HEK293 (cell line): ENCODE measurements around the gene ARID4A.

ENCODE experiments used
- CTCF ChIA-PET: fragments of 350-600 bp; formaldehyde crosslinking; extraction: SDS; loops from one replicate; lab custom pipeline; 2021; ENCODE audit warnings: antibody characterized with exemption; lab: Yijun Ruan, JAX
- POLR2A ChIA-PET: fragments of 300-600 bp; formaldehyde crosslinking; extraction: SDS; loops from one replicate; lab custom pipeline; 2020; ENCODE audit warnings: antibody characterized with exemption, inconsistent platforms; lab: Yijun Ruan, JAX
- H3K27ac ChIP-seq: fragments of 200-500 bp; sonication (Bioruptor generic); 2 replicates; pipeline ENCODE4 v1.5.1; 2014; ENCODE audit warnings: low read depth, low read length, control low read depth, inconsistent platforms; ENCODE audit errors: extremely low read depth
- H3K36me3 ChIP-seq, 2 experiments: fragments of 200-500 bp in 1 of 2; sonication (Bioruptor generic) in 1 of 2; 1 replicate in 1 of 2; 2 replicates in 1 of 2; pipeline ENCODE4 v1.5.1; 2014 to 2017; ENCODE audit warnings: inconsistent platforms in 2 of 2, low read length in 2 of 2; ENCODE audit not compliant: control insufficient read depth in 2 of 2, insufficient read depth in 1 of 2
- H3K4me1 ChIP-seq: fragments of 200-500 bp; sonication (Bioruptor generic); 2 replicates; pipeline ENCODE4 v1.5.1; 2014; ENCODE audit warnings: mild to moderate bottlenecking, low read length, inconsistent platforms; ENCODE audit not compliant: control insufficient read depth, insufficient read depth
- H3K4me3 ChIP-seq: 2 replicates; pipeline ENCODE4 v1.5.1; 2011; ENCODE audit warnings: low read depth, mild to moderate bottlenecking, control low read depth, low read length, moderate library complexity
- H3K9me3 ChIP-seq: fragments of 200-500 bp; sonication (Bioruptor generic); 2 replicates; pipeline ENCODE4 v1.5.1; 2014; ENCODE audit warnings: low read depth, low read length, inconsistent platforms; ENCODE audit not compliant: control insufficient read depth, insufficient read depth
- PRDM10 ChIP-seq: fragments of 450-650 bp; formaldehyde crosslinking; IDR thresholded peaks from 2 replicates; pipeline ENCODE4 v1.5.1; 2016; ENCODE audit warnings: missing biosample characterization, missing genetic modification characterization
- TSHZ1 ChIP-seq: fragments of 450-650 bp; formaldehyde crosslinking; IDR thresholded peaks from 2 replicates; pipeline ENCODE4 v1.5.1; 2016; ENCODE audit warnings: missing biosample characterization, missing genetic modification characterization, borderline replicate concordance
- ZBTB21 ChIP-seq: fragments of 450-650 bp; formaldehyde crosslinking; IDR thresholded peaks from 2 replicates; pipeline ENCODE4 v1.5.1; 2017; ENCODE audit warnings: missing biosample characterization, missing genetic modification characterization
- ZBTB44 ChIP-seq: fragments of 450-650 bp; IDR thresholded peaks from 2 replicates; pipeline ENCODE4 v1.5.1; 2018; ENCODE audit warnings: missing biosample characterization, mild to moderate bottlenecking, missing genetic modification characterization
- ZNF10 ChIP-seq: fragments of 450-650 bp; formaldehyde crosslinking; IDR thresholded peaks from 2 replicates; pipeline ENCODE4 v1.5.1; 2017; ENCODE audit warnings: missing biosample characterization, missing genetic modification characterization
- ZNF148 ChIP-seq: fragments of 450-650 bp; formaldehyde crosslinking; IDR thresholded peaks from 2 replicates; pipeline ENCODE4 v1.5.0; 2017; ENCODE audit warnings: missing biosample characterization, missing genetic modification characterization, borderline replicate concordance
- ZNF174 ChIP-seq: fragments of 450-650 bp; formaldehyde crosslinking; IDR thresholded peaks from 2 replicates; pipeline ENCODE4 v1.5.0; 2017; ENCODE audit warnings: missing biosample characterization, mild to moderate bottlenecking, missing genetic modification characterization
- ZNF26 ChIP-seq: fragments of 450-650 bp; formaldehyde crosslinking; IDR thresholded peaks from 2 replicates; pipeline ENCODE4 v1.5.1; 2016; ENCODE audit warnings: missing biosample characterization, missing genetic modification characterization
- ZNF571 ChIP-seq: fragments of 450-650 bp; formaldehyde crosslinking; IDR thresholded peaks from 2 replicates; pipeline ENCODE4 v1.5.0; 2017; ENCODE audit warnings: missing biosample characterization, missing genetic modification characterization
- ZNF623 ChIP-seq: fragments of 450-650 bp; formaldehyde crosslinking; IDR thresholded peaks from 2 replicates; pipeline ENCODE4 v1.5.1; 2016; ENCODE audit warnings: missing biosample characterization, missing genetic modification characterization
- ZNF701 ChIP-seq: fragments of 450-650 bp; formaldehyde crosslinking; IDR thresholded peaks from 2 replicates; pipeline ENCODE4 v1.5.1; 2016; ENCODE audit warnings: missing biosample characterization, missing genetic modification characterization
- ZSCAN16 ChIP-seq: fragments of 450-650 bp; formaldehyde crosslinking; IDR thresholded peaks from 2 replicates; pipeline ENCODE4 v1.5.1; 2016; ENCODE audit warnings: missing biosample characterization, missing genetic modification characterization
- TF ChIP-seq, protein P1 (sequence below): fragments of 450-650 bp; formaldehyde crosslinking; IDR thresholded peaks from 2 replicates; pipeline ENCODE4; 2016; ENCODE audit warnings: missing biosample characterization, missing genetic modification characterization
- TF ChIP-seq, protein P2 (sequence below): fragments of 450-650 bp; formaldehyde crosslinking; IDR thresholded peaks from 2 replicates; pipeline ENCODE4 v1.5.1; 2016; ENCODE audit warnings: missing biosample characterization, missing genetic modification characterization, low read depth

Gene ARID4A

GRCh38 chr14:58281969-58282368 is 16.4 kb upstream of the ARID4A start (continued):
- TF ChIP-seq ZSCAN16 (tag by site-specific recombination), result no peak
- no peak for TF ChIP-seq ZNF701
- no peak for TF ChIP-seq ZNF10 (tag by site-specific recombination)
- no peak for TF ChIP-seq ZBTB21

DNA sequence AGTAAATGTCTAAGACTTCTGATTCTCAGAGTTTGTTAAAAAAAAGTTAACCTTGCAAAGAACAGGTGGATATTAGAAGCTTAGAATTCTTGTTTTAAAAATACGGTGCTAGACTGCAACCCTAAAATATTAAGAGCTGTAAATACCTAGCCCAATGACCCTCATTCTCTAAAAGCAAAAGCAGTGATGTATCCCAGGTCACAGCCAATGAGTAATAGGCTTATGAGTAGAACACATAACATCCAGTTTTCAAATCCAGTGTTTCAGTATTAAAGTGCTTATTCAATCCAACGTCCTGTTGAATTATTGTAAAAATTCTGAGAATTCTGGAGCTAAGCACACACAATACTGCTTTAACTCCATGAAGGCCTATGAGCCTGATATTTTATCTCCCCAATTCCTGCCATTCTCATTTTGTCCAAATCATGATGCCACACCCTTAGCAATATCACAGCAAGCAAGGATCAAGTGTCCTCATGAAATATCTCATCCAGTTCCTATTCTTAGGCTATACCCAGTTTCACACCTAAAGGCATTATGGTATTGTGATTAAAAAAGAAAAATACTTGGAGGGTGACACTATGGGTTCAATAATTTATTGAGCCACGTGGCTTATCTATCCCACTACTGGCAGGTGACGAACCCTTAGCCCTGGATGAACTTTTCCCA is 15.3 kb upstream of the ARID4A start:
- peaks cover 52 to 61% of the 10 kb centered on the region in 2 experiments for H3K36me3 ChIP-seq
- ChIA-PET POLR2A (no interaction called here), CTCF (interaction anchor here (0.6 to 1.1 kb wide), 3 partner anchors 10 to 112 kb away, joined by 4 read pairs; partner anchors contain the start of gene TOMM20L)
- H3K27ac ChIP-seq, result no peak overlapping the region
- H3K9me3 ChIP-seq, result no peaks in the 10 kb centered on the region
- H3K4me1 ChIP-seq, result peaks cover 10% of the 10 kb centered on the region
- no peak for TF ChIP-seq ZNF148
- no peak for TF ChIP-seq ZBTB44 (tag by site-specific recombination)
- no peak for TF ChIP-seq ZNF26
- no peak for TF ChIP-seq ZNF174 (tag by site-specific recombination)
- TF ChIP-seq, protein P1, sequence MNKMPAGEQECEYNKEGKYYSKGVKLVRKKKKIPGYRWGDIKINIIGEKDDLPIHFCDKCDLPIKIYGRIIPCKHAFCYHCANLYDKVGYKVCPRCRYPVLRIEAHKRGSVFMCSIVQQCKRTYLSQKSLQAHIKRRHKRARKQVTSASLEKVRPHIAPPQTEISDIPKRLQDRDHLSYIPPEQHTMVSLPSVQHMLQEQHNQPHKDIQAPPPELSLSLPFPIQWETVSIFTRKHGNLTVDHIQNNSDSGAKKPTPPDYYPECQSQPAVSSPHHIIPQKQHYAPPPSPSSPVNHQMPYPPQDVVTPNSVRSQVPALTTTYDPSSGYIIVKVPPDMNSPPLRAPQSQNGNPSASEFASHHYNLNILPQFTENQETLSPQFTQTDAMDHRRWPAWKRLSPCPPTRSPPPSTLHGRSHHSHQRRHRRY (tag by site-specific recombination), result no peak
- no peak for TF ChIP-seq ZNF623 (tag by site-specific recombination)
- TF ChIP-seq, protein P2, sequence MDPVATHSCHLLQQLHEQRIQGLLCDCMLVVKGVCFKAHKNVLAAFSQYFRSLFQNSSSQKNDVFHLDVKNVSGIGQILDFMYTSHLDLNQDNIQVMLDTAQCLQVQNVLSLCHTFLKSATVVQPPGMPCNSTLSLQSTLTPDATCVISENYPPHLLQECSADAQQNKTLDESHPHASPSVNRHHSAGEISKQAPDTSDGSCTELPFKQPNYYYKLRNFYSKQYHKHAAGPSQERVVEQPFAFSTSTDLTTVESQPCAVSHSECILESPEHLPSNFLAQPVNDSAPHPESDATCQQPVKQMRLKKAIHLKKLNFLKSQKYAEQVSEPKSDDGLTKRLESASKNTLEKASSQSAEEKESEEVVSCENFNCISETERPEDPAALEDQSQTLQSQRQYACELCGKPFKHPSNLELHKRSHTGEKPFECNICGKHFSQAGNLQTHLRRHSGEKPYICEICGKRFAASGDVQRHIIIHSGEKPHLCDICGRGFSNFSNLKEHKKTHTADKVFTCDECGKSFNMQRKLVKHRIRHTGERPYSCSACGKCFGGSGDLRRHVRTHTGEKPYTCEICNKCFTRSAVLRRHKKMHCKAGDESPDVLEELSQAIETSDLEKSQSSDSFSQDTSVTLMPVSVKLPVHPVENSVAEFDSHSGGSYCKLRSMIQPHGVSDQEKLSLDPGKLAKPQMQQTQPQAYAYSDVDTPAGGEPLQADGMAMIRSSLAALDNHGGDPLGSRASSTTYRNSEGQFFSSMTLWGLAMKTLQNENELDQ, result no peak
- no peak for TF ChIP-seq PRDM10 (tag by site-specific recombination)
- TF ChIP-seq ZNF571, result no peak
- no peak for TF ChIP-seq TSHZ1 (tag by site-specific recombination)
- H3K4me3 ChIP-seq, result no peak overlapping the region
